IMR-90 (cell line): ENCODE data around the gene SH3RF3. TPM values are rescaled to one million over a fixed set of nuclear protein-coding genes. Genes with fewer than 3 reads are reported as not detected.

Experiments
- ATAC-seq: fragments of 200-7000 bp; cut with Tn5 transposase; 2 replicates; pipeline ENCODE4 v1.9.1; 2020; ENCODE audit warnings: low read depth, mild to moderate bottlenecking, moderate library complexity
- BruUV-seq: library from RNA; stranded (reverse); fragments of 400-500 nt; replicated peaks from 2 replicates; lab custom pipeline; 2021; lab: Mats Ljungman, UMichigan
- CTCF ChIA-PET: fragments of 300-600 bp; formaldehyde crosslinking; extraction: SDS; loops from one replicate; lab custom pipeline; 2021; ENCODE audit warnings: antibody characterized with exemption; lab: Yijun Ruan, JAX
- POLR2A ChIA-PET: fragments of 300-600 bp; sonication (Branson Sonifier 250); formaldehyde crosslinking; loops from one replicate; lab custom pipeline; 2022; ENCODE audit warnings: antibody characterized with exemption; ENCODE audit not compliant: unreplicated experiment; lab: Charles Lee
- DNase-seq: peaks from one replicate; pipeline ENCODE4 v3.0.0; 2013
- H2AFZ ChIP-seq: replicated peaks from 2 replicates; pipeline ENCODE3; 2013; ENCODE audit warnings: low read length, mild to moderate bottlenecking; ENCODE audit not compliant: poor library complexity
- H2AK5ac ChIP-seq: 2 replicates; pipeline ENCODE4 v1.6.1; 2013; ENCODE audit warnings: low read depth, low read length, inconsistent platforms
- H2AK9ac ChIP-seq: replicated peaks from 2 replicates; pipeline ENCODE3; 2013; ENCODE audit warnings: mild to moderate bottlenecking, low read depth, low read length, moderate library complexity; ENCODE audit not compliant: poor library complexity
- H2BK120ac ChIP-seq: 2 replicates; pipeline ENCODE4 v1.6.1; 2013; ENCODE audit warnings: low read depth, low read length, inconsistent platforms
- H2BK15ac ChIP-seq: 3 replicates; pipeline ENCODE4 v1.6.1; 2013; ENCODE audit warnings: low read depth, low read length, inconsistent platforms
- H2BK20ac ChIP-seq: 2 replicates; pipeline ENCODE4 v1.6.1; 2013; ENCODE audit warnings: low read depth, mild to moderate bottlenecking, inconsistent platforms, low read length, moderate library complexity
- H2BK5ac ChIP-seq: 2 replicates; pipeline ENCODE4 v1.6.1; 2013; ENCODE audit warnings: mild to moderate bottlenecking, low read depth, low read length, inconsistent platforms; ENCODE audit not compliant: poor library complexity, severe bottlenecking
- H3K14ac ChIP-seq: replicated peaks from 2 replicates; pipeline ENCODE4 v1.6.1; 2013; ENCODE audit warnings: low read depth, low read length, inconsistent platforms
- H3K18ac ChIP-seq: 2 replicates; pipeline ENCODE4 v1.6.1; 2013; ENCODE audit warnings: low read depth, low read length, control low read depth
- H3K23ac ChIP-seq: 2 replicates; pipeline ENCODE4 v1.6.1; 2013; ENCODE audit warnings: low read depth, low read length, inconsistent platforms
- H3K27ac ChIP-seq: 2 replicates; pipeline ENCODE4 v1.5.1; 2013; ENCODE audit warnings: mild to moderate bottlenecking, control low read depth, low read length; ENCODE audit not compliant: insufficient read depth
- H3K27me3 ChIP-seq: 2 replicates; pipeline ENCODE4 v1.6.1; 2013; ENCODE audit warnings: low read length; ENCODE audit not compliant: control insufficient read depth, insufficient read depth
- H3K36me3 ChIP-seq: 2 replicates; pipeline ENCODE4 v1.6.1; 2013; ENCODE audit warnings: low read length, mixed read lengths; ENCODE audit not compliant: control insufficient read depth, insufficient read depth
- H3K4ac ChIP-seq: 2 replicates; pipeline ENCODE4 v1.6.1; 2013; ENCODE audit warnings: low read depth, low read length, inconsistent platforms
- H3K4me1 ChIP-seq: 2 replicates; pipeline ENCODE4 v1.6.1; 2013; ENCODE audit warnings: low read length, mixed read lengths; ENCODE audit not compliant: control insufficient read depth, insufficient read depth
- H3K4me2 ChIP-seq: 2 replicates; pipeline ENCODE4 v1.6.1; 2013; ENCODE audit warnings: low read depth, mild to moderate bottlenecking, control low read depth, low read length, moderate library complexity
- H3K4me3 ChIP-seq: 2 replicates; pipeline ENCODE4 v1.5.1; 2013; ENCODE audit warnings: low read depth, mild to moderate bottlenecking, control low read depth, low read length, moderate library complexity; ENCODE audit not compliant: insufficient read depth
- H3K56ac ChIP-seq: 2 replicates; pipeline ENCODE4 v1.6.1; 2013; ENCODE audit warnings: low read length, inconsistent platforms; ENCODE audit not compliant: insufficient read depth; ENCODE audit errors: extremely low read depth
- H3K79me1 ChIP-seq, 2 experiments: 2 replicates each; pipeline ENCODE4 v1.6.1; 2013; ENCODE audit warnings: low read length in 2 of 2, inconsistent platforms in 1 of 2, low read depth in 1 of 2
- H3K9ac ChIP-seq: 2 replicates; pipeline ENCODE4 v1.6.1; 2013; ENCODE audit warnings: low read depth, low read length, control low read depth
- H3K9me1 ChIP-seq: 2 replicates; pipeline ENCODE4 v1.6.1; 2013; ENCODE audit warnings: low read length, inconsistent platforms; ENCODE audit not compliant: insufficient read depth
- H3K9me3 ChIP-seq: 2 replicates; pipeline ENCODE4 v1.6.1; 2013; ENCODE audit warnings: low read length; ENCODE audit not compliant: control insufficient read depth, insufficient read depth
- H4K20me1 ChIP-seq: 2 replicates; pipeline ENCODE4 v1.6.1; 2013; ENCODE audit warnings: low read length, inconsistent platforms; ENCODE audit not compliant: insufficient read depth
- H4K5ac ChIP-seq: 2 replicates; pipeline ENCODE4 v1.6.1; 2013; ENCODE audit warnings: mild to moderate bottlenecking, low read depth, low read length, control low read depth
- H4K8ac ChIP-seq, 2 experiments: 2 replicates each; pipeline ENCODE4 v1.6.1; 2013; ENCODE audit warnings: low read depth in 2 of 2, low read length in 2 of 2, control low read depth in 1 of 2, inconsistent platforms in 1 of 2
- H4K91ac ChIP-seq: 2 replicates; pipeline ENCODE4 v1.6.1; 2013; ENCODE audit warnings: low read depth, low read length, inconsistent platforms; ENCODE audit not compliant: insufficient read depth
- BHLHE40 ChIP-seq: fragments of 150-350 bp; IDR thresholded peaks from 2 replicates; pipeline ENCODE4 v1.6.1; 2016; ENCODE audit warnings: mild to moderate bottlenecking, low read depth, low read length
- CEBPB ChIP-seq: IDR thresholded peaks from 2 replicates; pipeline ENCODE4 v1.6.1; 2012; ENCODE audit warnings: low read depth, low read length, improper control_type of control experiment
- CHD1 ChIP-seq: IDR thresholded peaks from 2 replicates; pipeline ENCODE4 v1.6.1; 2012; ENCODE audit warnings: low read depth, low read length, improper control_type of control experiment
- FOS ChIP-seq: fragments of 150-350 bp; IDR thresholded peaks from 2 replicates; pipeline ENCODE4 v1.6.1; 2016; ENCODE audit warnings: low read depth, low read length
- MAZ ChIP-seq: IDR thresholded peaks from 2 replicates; pipeline ENCODE4 v1.6.1; 2012; ENCODE audit warnings: low read depth, mild to moderate bottlenecking, low read length, improper control_type of control experiment, moderate library complexity, borderline replicate concordance
- MXI1 ChIP-seq: IDR thresholded peaks from 2 replicates; pipeline ENCODE4 v1.6.1; 2012; ENCODE audit warnings: low read depth, mild to moderate bottlenecking, low read length, moderate library complexity, borderline replicate concordance
- POLR2A ChIP-seq: IDR thresholded peaks from 2 replicates; pipeline ENCODE4 v1.6.1; 2012; ENCODE audit warnings: mild to moderate bottlenecking, low read depth, low read length
- RAD21 ChIP-seq: IDR thresholded peaks from 2 replicates; pipeline ENCODE4 v1.6.1; 2012; ENCODE audit warnings: low read length, improper control_type of control experiment
- RCOR1 ChIP-seq: IDR thresholded peaks from 2 replicates; pipeline ENCODE4 v1.6.1; 2012; ENCODE audit warnings: mild to moderate bottlenecking, low read length, improper control_type of control experiment; ENCODE audit not compliant: insufficient replicate concordance
- RFX5 ChIP-seq: IDR thresholded peaks from 2 replicates; pipeline ENCODE4 v1.8.0; 2012; ENCODE audit warnings: low read depth, mild to moderate bottlenecking, low read length, moderate library complexity
- USF2 ChIP-seq: fragments of 150-350 bp; IDR thresholded peaks from 2 replicates; pipeline ENCODE4 v1.6.1; 2017; ENCODE audit warnings: mild to moderate bottlenecking, antibody characterized with exemption, low read length, low read depth
- WGBS, 2 experiments: methylation state at CpG; one replicate each; pipeline versions ENCODE4 v1.1.5 to v1.1.7; 2013; ENCODE audit warnings: missing lambda C conversion rate in 2 of 2; ENCODE audit not compliant: insufficient read length in 1 of 2; ENCODE audit errors: extremely low coverage in 2 of 2; 5-methylcytosine and 5-hydroxymethylcytosine counted together
- dilution Hi-C: fragments of 300-500 bp; cut with HindIII; formaldehyde crosslinking; loops from one replicate; pipeline ENCODE4 v1.14.3; 2018; ENCODE audit warnings: low sequenced_read_pairs; ENCODE audit not compliant: unreplicated experiment
- in situ Hi-C: fragments of 300-500 bp; cut with MboI; formaldehyde crosslinking; loops from 3 replicates; pipeline ENCODE4 v1.14.3; 2019; ENCODE audit warnings: low sequenced_read_pairs, inconsistent platforms, mixed read lengths
- intact Hi-C: fragments of 100-400 bp; cut with micrococcal nuclease; formaldehyde crosslinking; loops from 2 replicates; pipeline ENCODE4 v1.10.0; 2022
- polyA plus RNA-seq, 3 experiments: library from polyadenylated mRNA; depleted of rRNA; stranded (reverse); fragments of >200 nt; gene quantifications; 2 replicates each; pipeline ENCODE4 v1.2.3, GENCODE V29; 2012; ENCODE audit warnings: low replicate concordance in 1 of 3
- total RNA-seq: library from RNA; depleted of rRNA; stranded (reverse); fragments of >200 nt; gene quantifications from 2 replicates; pipeline ENCODE4 v1.2.3, GENCODE V29; 2012
- TF ChIP-seq, protein P1 (sequence below): fragments of 150-350 bp; IDR thresholded peaks from 2 replicates; pipeline ENCODE4 v1.6.1; 2016; ENCODE audit warnings: low read depth, mild to moderate bottlenecking, low read length, moderate library complexity, borderline replicate concordance

SH3RF3 gene
- total and polyA plus RNA-seq, 2 of the 4 experiments (the other 2 are of a cell fraction), result 3.4 to 5.3 TPM

DNA sequence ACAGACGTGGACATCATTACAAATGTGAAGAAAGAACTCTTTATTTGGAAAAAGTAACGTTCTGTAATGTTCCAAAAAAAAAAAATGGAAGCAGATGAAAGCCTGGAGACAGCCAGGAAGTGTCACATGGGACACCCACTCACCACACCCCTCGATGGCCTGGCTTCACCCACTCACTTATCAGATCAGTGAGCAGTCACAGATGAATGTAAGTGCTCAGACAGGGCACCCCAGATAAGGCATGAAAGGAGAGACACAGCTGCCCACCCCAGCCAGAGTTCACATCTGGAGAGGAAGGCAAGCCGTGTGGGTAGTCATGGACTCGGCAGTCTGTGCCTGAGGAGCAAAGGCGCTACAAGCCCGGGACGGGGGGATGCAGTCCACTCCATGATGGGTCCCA is 379.6 kb downstream of the SH3RF3 start:
- Histone ChIP-seq H3K79me1 (0 out of 4 replicates have a peak, but pooled peaks cover 0 to 5% of the 10 kb centered on the region in 2 experiments), H2AFZ (no peak overlapping the region), H3K27me3 (no peaks in the 10 kb centered on the region), H3K4ac (peak overlapping the region; percentile 10; the same call in 1 of the 2 replicates), H3K23ac (no peak overlapping the region), H3K9me3 (no peaks in the 10 kb centered on the region), H2BK120ac (no peak overlapping the region), H3K18ac (no peak overlapping the region), H4K8ac (no peak overlapping the region), H3K4me3 (no peak overlapping the region), H2BK20ac (no peak overlapping the region), H3K4me2 (no peak overlapping the region), H3K56ac (no peak overlapping the region), H3K4me1 (no peaks in the 10 kb centered on the region; the same call in 1 of the 2 replicates), H3K9me1 (peaks cover 16% of the 10 kb centered on the region), H3K36me3 (peaks cover 9% of the 10 kb centered on the region; the same call in 1 of the 2 replicates), H3K9ac (no peak overlapping the region), H4K5ac (no peak overlapping the region), H3K14ac (no peak overlapping the region; the same call in 1 of the 2 replicates), H2BK5ac (no peak overlapping the region), H2BK15ac (no peak overlapping the region), H3K27ac (no peak overlapping the region), H4K20me1 (peaks cover 7% of the 10 kb centered on the region), H4K91ac (0 out of 2 replicates have a peak overlapping the region, but pooled peaks have one; percentile 21), H2AK9ac (no peak overlapping the region), H2AK5ac (peak overlapping the region; percentile 67)
- in situ Hi-C loops, result loop anchor here (5.0 kb wide), 1 partner anchor 381 kb away; the partner anchor contains the start of gene SH3RF3
- dilution Hi-C loops, result no loop called here
- POLR2A ChIA-PET, result no interaction called here
- CTCF ChIA-PET, result no interaction called here
- TF ChIP-seq MAZ (no peak), RFX5 (no peak), MXI1 (no peak), POLR2A (no peak), USF2 (no peak), FOS (no peak), RAD21 (no peak), BHLHE40 (no peak), CEBPB (no peak), CHD1 (no peak), RCOR1 (no peak)
- TF ChIP-seq, protein P1, sequence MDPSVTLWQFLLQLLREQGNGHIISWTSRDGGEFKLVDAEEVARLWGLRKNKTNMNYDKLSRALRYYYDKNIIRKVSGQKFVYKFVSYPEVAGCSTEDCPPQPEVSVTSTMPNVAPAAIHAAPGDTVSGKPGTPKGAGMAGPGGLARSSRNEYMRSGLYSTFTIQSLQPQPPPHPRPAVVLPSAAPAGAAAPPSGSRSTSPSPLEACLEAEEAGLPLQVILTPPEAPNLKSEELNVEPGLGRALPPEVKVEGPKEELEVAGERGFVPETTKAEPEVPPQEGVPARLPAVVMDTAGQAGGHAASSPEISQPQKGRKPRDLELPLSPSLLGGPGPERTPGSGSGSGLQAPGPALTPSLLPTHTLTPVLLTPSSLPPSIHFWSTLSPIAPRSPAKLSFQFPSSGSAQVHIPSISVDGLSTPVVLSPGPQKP, result no peak
- WGBS, 2 experiments, result 90% methylated on average over 5 of the region's 8 CpGs; no CpG with 5 or more reads in 1 of the 2 experiments
- peak; percentile 4 for DNase-seq
- no TSS peak for BruUV-seq
- intact Hi-C loops, result no loop called here
- no peak for ATAC-seq
